K562 (cell line): ENCODE data around the gene DGKE. TPM values are rescaled to one million over a fixed set of nuclear protein-coding genes. Genes with fewer than 3 reads are reported as not detected.

Experiments
- CCNT2 ChIP-seq: IDR thresholded peaks from 2 replicates; pipeline ENCODE4 v1.6.1; 2011; ENCODE audit warnings: borderline replicate concordance, low read depth, mild to moderate bottlenecking, moderate library complexity, mixed read lengths, low read length; ENCODE audit not compliant: insufficient read length; ENCODE audit errors: extremely low read depth
- EP400 ChIP-seq: fragments of 450-650 bp; IDR thresholded peaks from 2 replicates; pipeline ENCODE4 v1.6.1; 2017; ENCODE audit warnings: antibody characterized with exemption, mild to moderate bottlenecking, moderate library complexity
- GATAD2B ChIP-seq: fragments of 450-650 bp; IDR thresholded peaks from 2 replicates; pipeline ENCODE4 v1.6.1; 2017; ENCODE audit warnings: mild to moderate bottlenecking, borderline replicate concordance
- HDAC6 ChIP-seq: IDR thresholded peaks from 2 replicates; pipeline ENCODE4 v1.6.1; 2012; ENCODE audit warnings: low read depth, mild to moderate bottlenecking, control low read depth, inconsistent platforms, low read length, moderate library complexity
- HMGN3 ChIP-seq: IDR thresholded peaks from 2 replicates; pipeline ENCODE4 v1.6.1; 2011; ENCODE audit warnings: borderline replicate concordance, low read depth, mild to moderate bottlenecking, mixed read lengths, low read length; ENCODE audit not compliant: insufficient read length; ENCODE audit errors: extremely low read depth
- KDM5B ChIP-seq: fragments of 200-600 bp; sonication (generic); IDR thresholded peaks from 2 replicates; pipeline ENCODE4 v1.6.1; 2012; ENCODE audit warnings: low read depth, mild to moderate bottlenecking, moderate library complexity, low read length, control low read depth, inconsistent platforms; ENCODE audit not compliant: insufficient replicate concordance
- L3MBTL2 ChIP-seq: fragments of 450-650 bp; IDR thresholded peaks from 2 replicates; pipeline ENCODE4 v1.6.1; 2016; ENCODE audit warnings: mild to moderate bottlenecking, moderate library complexity
- NEUROD1 ChIP-seq: fragments of 150-350 bp; IDR thresholded peaks from 2 replicates; pipeline ENCODE4 v1.6.1; 2014; ENCODE audit warnings: borderline replicate concordance, low read length, low read depth; ENCODE audit not compliant: partially characterized antibody
- NRF1 ChIP-seq, 2 experiments: fragments of 450-650 bp; IDR thresholded peaks in 1 of 2; conservative IDR thresholded peaks in 1 of 2; 2 replicates each; pipeline ENCODE4 v1.6.1; 2014; ENCODE audit warnings: mild to moderate bottlenecking in 2 of 2
- PPARD ChIP-seq: fragments of 250-450 bp; sonication (Bioruptor Pico); IDR thresholded peaks from 2 replicates; pipeline ENCODE4 v1.8.0; 2022; ENCODE audit warnings: inconsistent platforms, mild to moderate bottlenecking, moderate library complexity
- RBM14 ChIP-seq: fragments of 200-400 bp; formaldehyde crosslinking; IDR thresholded peaks from 2 replicates; pipeline ENCODE4 v1.6.1; 2018; ENCODE audit warnings: low read depth, mild to moderate bottlenecking, low read length, moderate library complexity, borderline replicate concordance; ENCODE audit not compliant: insufficient read depth
- SMARCA4 ChIP-seq: fragments of 450-650 bp; IDR thresholded peaks from 2 replicates; pipeline ENCODE4 v1.6.1; 2016
- SMARCE1 ChIP-seq: fragments of 450-650 bp; IDR thresholded peaks from 2 replicates; pipeline ENCODE4 v1.7.1; 2016; ENCODE audit warnings: mild to moderate bottlenecking
- SREBF1 ChIP-seq: fragments of 150-350 bp; IDR thresholded peaks from 2 replicates; pipeline ENCODE4 v1.6.1; 2014; ENCODE audit warnings: antibody characterized with exemption, low read depth, low read length, borderline replicate concordance
- TGIF2 ChIP-seq: sonication (generic); formaldehyde crosslinking; IDR thresholded peaks from 2 replicates; pipeline ENCODE4 v1.8.1; 2022; ENCODE audit warnings: mild to moderate bottlenecking, missing genetic modification reagents, moderate library complexity
- ZNF12 ChIP-seq: sonication (generic); formaldehyde crosslinking; IDR thresholded peaks from 2 replicates; pipeline ENCODE4 v1.4.0; 2020; ENCODE audit warnings: mild to moderate bottlenecking, missing genetic modification reagents
- ZNF3 ChIP-seq: fragments of 250-450 bp; sonication (Bioruptor Pico); IDR thresholded peaks from 2 replicates; pipeline ENCODE4 v1.5.0; 2021; ENCODE audit warnings: mild to moderate bottlenecking, moderate library complexity
- ZNF316 ChIP-seq: fragments of 450-650 bp; IDR thresholded peaks from 2 replicates; pipeline ENCODE4 v1.6.1; 2016
- ZNF431 ChIP-seq: sonication (generic); formaldehyde crosslinking; IDR thresholded peaks from 2 replicates; pipeline ENCODE4 v1.8.0; 2022; ENCODE audit warnings: mild to moderate bottlenecking, missing genetic modification reagents
- ZNF507 ChIP-seq: conservative IDR thresholded peaks from 2 replicates; pipeline ENCODE4 v1.6.1; 2017; ENCODE audit warnings: missing genetic modification characterization, missing compliant biosample characterization
- polyA plus RNA-seq, 8 experiments: library from polyadenylated mRNA; depleted of rRNA in 4 of 8; stranded (reverse) in 5 of 8; unstranded in 3 of 8; fragments of >200 nt; fragmentation: Nextera tagmentation in 2 of 8; fragmentation: Illumina TruSeq in 1 of 8; extraction: Ambion mirVana in 2 of 8; extraction: Trizol in 1 of 8; gene quantifications; 2 replicates each; pipeline versions ENCODE4 v1.2.1 to v1.2.3, GENCODE V29; 2011 to 2014; ENCODE audit warnings: inconsistent platforms in 1 of 8, missing spikeins in 1 of 8
- total RNA-seq, 7 experiments: library from RNA; depleted of rRNA in 6 of 7; stranded (reverse); fragments of >200 nt in 6 of 7; fragmentation: Illumina TruSeq in 2 of 7; extraction: Trizol in 2 of 7; gene quantifications; 2 replicates each; pipeline versions ENCODE4 v1.2.1 to v1.2.3, GENCODE V29; 2011 to 2021; ENCODE audit warnings: low replicate concordance in 1 of 7
- TF ChIP-seq, protein P1 (sequence below), 2 experiments: fragments of 450-650 bp; conservative IDR thresholded peaks; 2 replicates each; pipeline ENCODE4 v1.6.1; 2017; ENCODE audit warnings: mild to moderate bottlenecking in 2 of 2, moderate library complexity in 2 of 2
- TF ChIP-seq, protein P2 (sequence below), 2 experiments: IDR thresholded peaks; 2 replicates each; pipeline ENCODE4 v1.6.1; 2012; ENCODE audit warnings: improper control_type of control experiment in 2 of 2, low read depth in 2 of 2, low read length in 2 of 2, borderline replicate concordance in 1 of 2
- TF ChIP-seq, protein P3 (sequence below), 2 experiments: fragments of 250-450 bp in 1 of 2; fragments of 450-650 bp in 1 of 2; sonication (Bioruptor Pico) in 1 of 2; IDR thresholded peaks; 2 replicates each; pipeline versions ENCODE4 v1.6.1 to v1.8.0; 2016 to 2021; ENCODE audit warnings: mild to moderate bottlenecking in 2 of 2, moderate library complexity in 2 of 2, missing compliant biosample characterization in 1 of 2, missing genetic modification characterization in 1 of 2

The DGKE gene
- total and polyA plus RNA-seq, 9 of the 15 experiments (the other 6 are each of a cell fraction or from before 2014, with no cell fraction given): 1.3 to 9.9 (median 5.9) TPM

DNA sequence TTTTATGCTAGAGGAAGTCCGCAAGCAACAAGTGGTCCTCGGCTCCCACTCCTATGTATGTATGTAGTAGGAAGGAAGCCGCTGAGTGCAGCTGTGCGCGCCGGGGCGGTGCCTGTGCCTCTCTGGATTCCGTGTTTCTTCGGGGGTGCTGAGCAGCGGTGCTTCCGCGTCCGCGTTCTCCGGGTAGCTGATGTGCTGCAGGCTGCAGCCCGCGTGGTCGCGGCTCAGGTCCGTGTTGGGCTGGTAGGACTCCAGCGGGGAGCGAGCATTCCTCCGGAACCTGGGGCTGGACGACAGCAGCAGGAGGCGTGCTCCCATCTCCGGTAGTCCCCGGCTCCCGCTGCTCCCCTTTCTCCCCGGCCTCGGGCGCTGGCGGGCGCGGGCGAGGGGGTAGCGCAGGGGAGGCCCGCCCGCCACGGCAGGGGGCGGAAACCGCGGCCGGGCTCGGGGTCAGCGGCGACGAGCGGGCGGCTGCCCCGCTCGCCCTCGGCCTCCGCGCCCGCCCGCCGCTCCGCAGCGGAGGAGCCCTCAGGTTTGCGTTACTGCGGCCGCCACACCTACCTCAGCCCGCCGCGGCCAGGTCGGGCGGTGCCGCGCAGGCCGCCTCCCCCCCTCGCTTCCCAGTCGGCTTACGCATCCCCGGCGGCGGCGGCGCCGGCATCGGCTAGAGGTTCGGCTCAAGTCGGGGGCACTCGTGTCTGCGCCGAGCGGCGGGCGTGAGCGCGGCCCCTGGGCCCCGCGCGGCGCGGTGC is 718 bp upstream of the DGKE start (continued):
- TF ChIP-seq, protein P1, sequence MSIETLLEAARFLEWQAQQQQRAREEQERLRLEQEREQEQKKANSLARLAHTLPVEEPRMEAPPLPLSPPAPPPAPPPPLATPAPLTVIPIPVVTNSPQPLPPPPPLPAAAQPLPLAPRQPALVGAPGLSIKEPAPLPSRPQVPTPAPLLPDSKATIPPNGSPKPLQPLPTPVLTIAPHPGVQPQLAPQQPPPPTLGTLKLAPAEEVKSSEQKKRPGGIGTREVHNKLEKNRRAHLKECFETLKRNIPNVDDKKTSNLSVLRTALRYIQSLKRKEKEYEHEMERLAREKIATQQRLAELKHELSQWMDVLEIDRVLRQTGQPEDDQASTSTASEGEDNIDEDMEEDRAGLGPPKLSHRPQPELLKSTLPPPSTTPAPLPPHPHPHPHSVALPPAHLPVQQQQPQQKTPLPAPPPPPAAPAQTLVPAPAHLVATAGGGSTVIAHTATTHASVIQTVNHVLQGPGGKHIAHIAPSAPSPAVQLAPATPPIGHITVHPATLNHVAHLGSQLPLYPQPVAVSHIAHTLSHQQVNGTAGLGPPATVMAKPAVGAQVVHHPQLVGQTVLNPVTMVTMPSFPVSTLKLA (conservative IDR thresholded peaks at IDR 0.05): peak; percentile 35 to 52; a peak in 1 of 4 replicates
- TF ChIP-seq CCNT2 (peak; percentile 14), NEUROD1 (no peak), ZNF507 (tag) (no peak), SMARCE1 (0 out of 2 replicates have a peak, but pooled peaks have one; percentile 12), HMGN3 (peak; percentile 56), SREBF1 (no peak), ZNF3 (CRISPR knock-in tag) (no peak), GATAD2B (peak; percentile 86; the same call in 1 of the 2 replicates), ZNF431 (no peak), L3MBTL2 (0 out of 2 replicates have a peak, but pooled peaks have one; percentile 34), RBM14 (no peak), ZNF12 (CRISPR knock-in tag) (0 out of 2 replicates have a peak, but pooled peaks have one; percentile 15), HDAC6 (no peak), ZNF316 (no peak), PPARD (no peak), EP400 (peak; percentile 27; the same call in 1 of the 2 replicates), NRF1 (conservative IDR thresholded peaks at IDR 0.05 in 1 of 2, IDR thresholded peaks at IDR 0.05 in 1 of 2) (peak in 1 of 2 experiments; percentile 69; a peak in 2 of 4 replicates), TGIF2 (CRISPR knock-in tag) (no peak), SMARCA4 (0 out of 2 replicates have a peak, but pooled peaks have one; percentile 14), KDM5B (peak; percentile 13)
- TF ChIP-seq, protein P2, sequence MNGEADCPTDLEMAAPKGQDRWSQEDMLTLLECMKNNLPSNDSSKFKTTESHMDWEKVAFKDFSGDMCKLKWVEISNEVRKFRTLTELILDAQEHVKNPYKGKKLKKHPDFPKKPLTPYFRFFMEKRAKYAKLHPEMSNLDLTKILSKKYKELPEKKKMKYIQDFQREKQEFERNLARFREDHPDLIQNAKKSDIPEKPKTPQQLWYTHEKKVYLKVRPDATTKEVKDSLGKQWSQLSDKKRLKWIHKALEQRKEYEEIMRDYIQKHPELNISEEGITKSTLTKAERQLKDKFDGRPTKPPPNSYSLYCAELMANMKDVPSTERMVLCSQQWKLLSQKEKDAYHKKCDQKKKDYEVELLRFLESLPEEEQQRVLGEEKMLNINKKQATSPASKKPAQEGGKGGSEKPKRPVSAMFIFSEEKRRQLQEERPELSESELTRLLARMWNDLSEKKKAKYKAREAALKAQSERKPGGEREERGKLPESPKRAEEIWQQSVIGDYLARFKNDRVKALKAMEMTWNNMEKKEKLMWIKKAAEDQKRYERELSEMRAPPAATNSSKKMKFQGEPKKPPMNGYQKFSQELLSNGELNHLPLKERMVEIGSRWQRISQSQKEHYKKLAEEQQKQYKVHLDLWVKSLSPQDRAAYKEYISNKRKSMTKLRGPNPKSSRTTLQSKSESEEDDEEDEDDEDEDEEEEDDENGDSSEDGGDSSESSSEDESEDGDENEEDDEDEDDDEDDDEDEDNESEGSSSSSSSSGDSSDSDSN (IDR thresholded peaks at IDR 0.05; ENCODE audit: borderline replicate concordance in 1 of 2, low read depth in 2 of 2, low read length in 2 of 2): 0 out of 4 replicates have a peak, but pooled peaks of 1 of the 2 experiments have one; percentile 85
- TF ChIP-seq, protein P3, sequence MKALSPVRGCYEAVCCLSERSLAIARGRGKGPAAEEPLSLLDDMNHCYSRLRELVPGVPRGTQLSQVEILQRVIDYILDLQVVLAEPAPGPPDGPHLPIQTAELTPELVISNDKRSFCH (CRISPR knock-in tag; IDR thresholded peaks at IDR 0.05): no peak
- TF ChIP-seq, protein P3 (tag; IDR thresholded peaks at IDR 0.05): 0 out of 2 replicates have a peak, but pooled peaks have one; percentile 26
